GM12875 (cell line): ENCODE data around the gene CCR1.

Source experiments
- H3K4me3 ChIP-seq: one replicate; pipeline ENCODE4 v1.5.1; 2011; ENCODE audit warnings: low read depth, low read length, control low read depth
- CTCF ChIP-seq: IDR thresholded peaks from 2 replicates; pipeline ENCODE4 v1.5.1; 2011; ENCODE audit warnings: low read depth, mild to moderate bottlenecking, control low read depth, inconsistent platforms, low read length, moderate library complexity, borderline replicate concordance; ENCODE audit not compliant: insufficient read depth

CCR1 gene

GRCh38 chr3:46238386-46238785 is 30.3 kb upstream of the CCR1 start:
- no peak overlapping the region for H3K4me3 ChIP-seq
- TF ChIP-seq CTCF, result no peak

GRCh38 chr3:46236294-46237054 is 28.4 kb upstream of the CCR1 start:
- no peak for TF ChIP-seq CTCF
- H3K4me3 ChIP-seq, result no peak overlapping the region

GRCh38 chr3:46235425-46235824 is 27.3 kb upstream of the CCR1 start:
- no peak for TF ChIP-seq CTCF
- no peak overlapping the region for H3K4me3 ChIP-seq

GRCh38 chr3:46233194-46233593 is 25.1 kb upstream of the CCR1 start:
- TF ChIP-seq CTCF, result no peak
- H3K4me3 ChIP-seq, result no peak overlapping the region

GRCh38 chr3:46231323-46231722 is 23.2 kb upstream of the CCR1 start:
- H3K4me3 ChIP-seq, result no peak overlapping the region
- no peak for TF ChIP-seq CTCF

- no peak overlapping the region for H3K4me3 ChIP-seq
- no peak for TF ChIP-seq CTCF
Observed at GRCh38 chr3:46228260-46229242, 20.4 kb upstream of the CCR1 start.
